MCF 10A (cell line): ENCODE data around the gene COMMD1. TPM values are rescaled to one million over a fixed set of nuclear protein-coding genes. Genes with fewer than 3 reads are reported as not detected.

Source experiments
- BruUV-seq: library from RNA; stranded (reverse); fragments of 400-500 nt; replicated peaks from 2 replicates; lab custom pipeline; 2021; lab: Mats Ljungman, UMichigan
- CTCF ChIA-PET: fragments of 300-600 bp; sonication (Branson Sonifier 250); formaldehyde crosslinking; extraction: SDS; loops from one replicate; lab custom pipeline; 2021; ENCODE audit warnings: antibody characterized with exemption, inconsistent platforms; lab: Yijun Ruan, JAX
- POLR2A ChIA-PET: fragments of 300-600, 350-650 bp; sonication (Branson Sonifier 250); formaldehyde crosslinking; extraction: SDS; loops from one replicate; lab custom pipeline; 2020; ENCODE audit warnings: antibody characterized with exemption, inconsistent platforms; lab: Yijun Ruan, JAX
- DNase-seq: peaks from one replicate; pipeline ENCODE4 v3.0.0-alpha.2; 2018; ENCODE audit not compliant: unreplicated experiment
- H3K27ac Mint-ChIP-seq: one replicate; pipeline ENCODE4 v1.8.0; 2022; ENCODE audit warnings: mild to moderate bottlenecking, low read depth, mixed read lengths; ENCODE audit not compliant: unreplicated experiment
- H3K27me3 Mint-ChIP-seq: one replicate; pipeline ENCODE4 v1.8.0; 2022; ENCODE audit warnings: mixed read lengths; ENCODE audit not compliant: insufficient read depth, unreplicated experiment
- H3K36me3 Mint-ChIP-seq: one replicate; pipeline ENCODE4 v1.8.0; 2022; ENCODE audit warnings: mild to moderate bottlenecking, moderate library complexity, mixed read lengths; ENCODE audit not compliant: insufficient read depth, unreplicated experiment
- H3K4me1 Mint-ChIP-seq: one replicate; pipeline ENCODE4 v1.8.0; 2022; ENCODE audit warnings: mixed read lengths; ENCODE audit not compliant: insufficient read depth, unreplicated experiment
- H3K4me3 Mint-ChIP-seq: one replicate; pipeline ENCODE4 v1.8.0; 2022; ENCODE audit warnings: mild to moderate bottlenecking, moderate library complexity, mixed read lengths; ENCODE audit not compliant: unreplicated experiment
- H3K9me3 Mint-ChIP-seq: one replicate; pipeline ENCODE4 v1.8.0; 2022; ENCODE audit warnings: mixed read lengths; ENCODE audit not compliant: unreplicated experiment
- intact Hi-C: fragments of 100-400 bp; cut with micrococcal nuclease; formaldehyde crosslinking; loops from 2 replicates; pipeline ENCODE4 v1.14.1; 2022
- total RNA-seq: library from RNA; stranded (reverse); gene quantifications from 2 replicates; pipeline ENCODE4 v1.2.3, GENCODE V29; 2022
- TF ChIP-seq, protein P1 (sequence below): fragments of 200-600 bp; IDR thresholded peaks from one replicate; pipeline ENCODE4 v1.8.0; 2022; ENCODE audit warnings: antibody characterized with exemption, mild to moderate bottlenecking; ENCODE audit not compliant: unreplicated experiment

The COMMD1 gene
- total RNA-seq, 1 experiment from 2014 or later: 33.8 TPM

DNA sequence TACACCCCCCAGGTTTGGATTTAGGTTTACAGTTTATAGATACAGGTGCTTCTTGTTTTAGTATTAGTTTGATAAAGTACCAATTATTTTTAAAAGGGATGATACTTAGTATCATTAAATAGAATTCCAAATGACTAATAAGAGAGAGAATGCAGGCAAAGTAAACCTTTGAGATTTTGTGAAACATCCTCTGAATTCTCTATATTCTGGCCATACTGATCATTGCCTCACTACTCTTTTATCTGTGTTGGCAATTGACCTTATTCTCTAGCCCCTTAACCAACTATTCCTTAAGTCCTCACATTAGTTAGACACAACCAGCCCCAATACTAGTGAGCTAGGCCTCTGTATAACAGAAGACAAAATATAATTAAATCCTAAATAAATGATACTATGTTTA lies 125.4 kb downstream of the COMMD1 start:
- no peak overlapping the region for H3K4me3 Mint-ChIP-seq
- CTCF ChIA-PET: no interaction called here
- peaks cover 2% of the 10 kb centered on the region for H3K36me3 Mint-ChIP-seq

DNA sequence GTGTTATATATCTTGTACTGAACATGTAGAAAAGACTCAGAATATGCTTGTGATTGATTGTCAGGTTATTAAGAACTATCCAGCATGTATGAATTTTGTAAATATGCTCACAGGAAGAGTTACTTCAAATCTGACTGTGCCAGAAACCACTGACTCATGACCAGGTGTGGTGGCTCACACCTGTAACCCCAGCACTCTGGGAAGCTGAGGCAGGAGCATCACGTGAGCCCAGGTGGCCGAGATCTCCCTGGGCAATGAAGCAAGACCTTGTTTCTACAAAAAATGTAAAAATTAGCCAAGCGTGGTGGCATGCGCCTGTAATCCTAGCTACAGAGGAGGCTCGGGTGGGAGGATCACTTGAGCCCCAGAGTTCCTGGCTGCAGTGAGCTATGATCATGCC lies 126.6 kb downstream of the COMMD1 start:
- H3K9me3 Mint-ChIP-seq: no peaks in the 10 kb centered on the region
- CTCF ChIA-PET: interaction anchor here (0.6 to 0.8 kb wide), 2 partner anchors 35 to 74 kb away, joined by 3 to 5 read pairs; no protein-coding TSS in a partner anchor
- no peak overlapping the region for H3K27ac Mint-ChIP-seq
- BruUV-seq: no TSS peak
- TF ChIP-seq, protein P1, sequence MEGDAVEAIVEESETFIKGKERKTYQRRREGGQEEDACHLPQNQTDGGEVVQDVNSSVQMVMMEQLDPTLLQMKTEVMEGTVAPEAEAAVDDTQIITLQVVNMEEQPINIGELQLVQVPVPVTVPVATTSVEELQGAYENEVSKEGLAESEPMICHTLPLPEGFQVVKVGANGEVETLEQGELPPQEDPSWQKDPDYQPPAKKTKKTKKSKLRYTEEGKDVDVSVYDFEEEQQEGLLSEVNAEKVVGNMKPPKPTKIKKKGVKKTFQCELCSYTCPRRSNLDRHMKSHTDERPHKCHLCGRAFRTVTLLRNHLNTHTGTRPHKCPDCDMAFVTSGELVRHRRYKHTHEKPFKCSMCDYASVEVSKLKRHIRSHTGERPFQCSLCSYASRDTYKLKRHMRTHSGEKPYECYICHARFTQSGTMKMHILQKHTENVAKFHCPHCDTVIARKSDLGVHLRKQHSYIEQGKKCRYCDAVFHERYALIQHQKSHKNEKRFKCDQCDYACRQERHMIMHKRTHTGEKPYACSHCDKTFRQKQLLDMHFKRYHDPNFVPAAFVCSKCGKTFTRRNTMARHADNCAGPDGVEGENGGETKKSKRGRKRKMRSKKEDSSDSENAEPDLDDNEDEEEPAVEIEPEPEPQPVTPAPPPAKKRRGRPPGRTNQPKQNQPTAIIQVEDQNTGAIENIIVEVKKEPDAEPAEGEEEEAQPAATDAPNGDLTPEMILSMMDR: no peak
- intact Hi-C loops: no loop called here
- no peaks in the 10 kb centered on the region for H3K36me3 Mint-ChIP-seq
- no peaks in the 10 kb centered on the region for H3K4me1 Mint-ChIP-seq
- POLR2A ChIA-PET: no interaction called here
- DNase-seq: no peak
- no peak overlapping the region for H3K4me3 Mint-ChIP-seq
- no peaks in the 10 kb centered on the region for H3K27me3 Mint-ChIP-seq

More for the DNA sequence above, 125.4 kb downstream of the COMMD1 start:
- no peak for DNase-seq
- no TSS peak for BruUV-seq
- Mint-ChIP-seq H3K9me3 (no peaks in the 10 kb centered on the region), H3K27me3 (no peaks in the 10 kb centered on the region), H3K27ac (no peak overlapping the region), H3K4me1 (no peaks in the 10 kb centered on the region)
- POLR2A ChIA-PET: no interaction called here
- intact Hi-C loops: no loop called here
- TF ChIP-seq, protein P1: no peak

DNA sequence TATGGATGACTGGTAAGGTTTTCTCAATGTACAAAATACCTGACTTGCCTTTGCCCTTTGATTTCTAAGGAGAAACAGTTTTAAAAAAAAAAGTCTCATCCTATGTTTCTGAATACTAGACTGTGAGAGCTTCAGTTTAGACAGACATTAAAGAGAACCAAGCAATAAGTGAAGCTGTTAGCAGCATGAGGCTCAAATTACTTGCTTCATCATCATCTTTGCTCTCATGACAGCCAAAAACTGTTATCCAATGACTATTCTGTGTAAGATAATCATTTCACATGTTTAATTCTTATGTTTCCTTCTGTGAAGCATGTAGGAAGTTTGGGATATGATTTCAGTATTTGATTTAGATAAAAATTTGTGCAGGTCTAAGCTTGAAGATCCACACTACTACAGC lies 129.2 kb downstream of the COMMD1 start:
- BruUV-seq: no TSS peak
- ChIA-PET POLR2A (interaction anchor here (0.6 to 0.9 kb wide), 2 partner anchors 10 to 49 kb away, joined by 3 read pairs; no protein-coding TSS in a partner anchor), CTCF (no interaction called here)
- Mint-ChIP-seq H3K27ac (no peak overlapping the region), H3K36me3 (no peaks in the 10 kb centered on the region), H3K9me3 (no peaks in the 10 kb centered on the region), H3K4me3 (no peak overlapping the region), H3K27me3 (no peaks in the 10 kb centered on the region), H3K4me1 (peaks cover 5% of the 10 kb centered on the region)
- DNase-seq: no peak
- TF ChIP-seq, protein P1: no peak
- intact Hi-C loops: no loop called here

DNA sequence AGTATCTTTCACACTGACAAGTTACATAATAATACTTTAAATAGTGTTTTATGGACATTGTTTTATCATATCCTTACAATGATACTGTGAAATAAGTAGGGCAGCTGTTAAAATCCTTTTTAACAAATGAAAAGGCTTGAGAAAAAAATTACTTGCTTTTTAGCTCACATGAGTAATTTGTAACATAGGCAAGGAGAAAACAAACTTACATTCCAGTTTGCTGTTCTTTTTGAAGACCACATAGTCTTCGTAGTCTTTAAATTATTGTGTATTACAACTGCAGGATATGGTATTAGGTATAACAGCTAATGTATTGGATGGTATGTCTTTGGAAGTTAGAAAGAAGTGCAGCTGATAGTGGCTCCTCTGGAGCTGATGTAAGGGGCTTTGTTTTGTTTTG lies 130.8 kb downstream of the COMMD1 start:
- no peak overlapping the region for H3K27ac Mint-ChIP-seq
- H3K4me1 Mint-ChIP-seq: peaks cover 5% of the 10 kb centered on the region
- H3K9me3 Mint-ChIP-seq: no peaks in the 10 kb centered on the region
- TF ChIP-seq, protein P1: no peak
- no TSS peak for BruUV-seq
- intact Hi-C loops: no loop called here
- no peaks in the 10 kb centered on the region for H3K36me3 Mint-ChIP-seq
- no peak overlapping the region for H3K4me3 Mint-ChIP-seq
- POLR2A ChIA-PET: interaction anchor here (1.2 kb wide), 1 partner anchor 377 kb away, joined by 3 read pairs; no protein-coding TSS in a partner anchor
- CTCF ChIA-PET: no interaction called here
- DNase-seq: no peak
- no peaks in the 10 kb centered on the region for H3K27me3 Mint-ChIP-seq
